IPS-NIHi7 (cell line): Measurements from ENCODE around the gene MOCS3.
A peak's percentile ranks its signal among the peaks of the same experiment; 100 is the strongest.

Source experiments
- DNase-seq: peaks from one replicate; pipeline ENCODE4 v3.0.0; 2012; ENCODE audit warnings: mixed read lengths; ENCODE audit errors: extremely low spot score

Gene MOCS3

GRCh38 chr20:50958615-50959542, at the start of gene MOCS3:
MOCS3 (plus strand) TSS chr20:50958818; CDS start chr20:50958843, 25 bp downstream.
- peak; percentile 79 for DNase-seq

GRCh38 chr20:50909413-50909812, 49.2 kb upstream of the MOCS3 start:
- no peak for DNase-seq

GRCh38 chr20:50911030-50911429, 47.6 kb upstream of the MOCS3 start:
- DNase-seq, result no peak

GRCh38 chr20:50911716-50912115, 46.9 kb upstream of the MOCS3 start:
- DNase-seq, result no peak

- DNase-seq, result no peak
Observed at GRCh38 chr20:50913690-50914375, 44.8 kb upstream of the MOCS3 start.

- DNase-seq, result no peak
Observed at GRCh38 chr20:50915424-50915823, 43.2 kb upstream of the MOCS3 start.

- no peak for DNase-seq
Observed at GRCh38 chr20:50916257-50916656, 42.4 kb upstream of the MOCS3 start.

GRCh38 chr20:50916934-50917333, 41.7 kb upstream of the MOCS3 start:
- no peak for DNase-seq

- DNase-seq, result no peak
Observed at GRCh38 chr20:50918403-50918802, 40.2 kb upstream of the MOCS3 start.

- DNase-seq, result no peak
Observed at GRCh38 chr20:50919567-50919966, 39.1 kb upstream of the MOCS3 start.

- DNase-seq, result no peak
Observed at GRCh38 chr20:50920997-50921396, 37.6 kb upstream of the MOCS3 start.

- DNase-seq, result no peak
Observed at GRCh38 chr20:50921803-50922501, 36.7 kb upstream of the MOCS3 start.

GRCh38 chr20:50924261-50924920, 34.2 kb upstream of the MOCS3 start:
- no peak for DNase-seq

- DNase-seq, result no peak
Observed at GRCh38 chr20:50926530-50926929, 32.1 kb upstream of the MOCS3 start.

- no peak for DNase-seq
Observed at GRCh38 chr20:50928469-50928868, 30.1 kb upstream of the MOCS3 start.

GRCh38 chr20:50929299-50930138, 29.1 kb upstream of the MOCS3 start:
- peak; percentile 85 for DNase-seq

- no peak for DNase-seq
Observed at GRCh38 chr20:50930139-50930975, 28.3 kb upstream of the MOCS3 start.

GRCh38 chr20:50930976-50931305, 27.7 kb upstream of the MOCS3 start:
- DNase-seq, result peak; percentile 64

- peak; percentile 82 for DNase-seq
Observed at GRCh38 chr20:50931306-50932015, 27.2 kb upstream of the MOCS3 start, which contains the start of gene ADNP. ADNP (minus strand) TSS chr20:50931437; CDS start chr20:50903996, 27,441 bp downstream.
